HuH-7 (cell line): ENCODE results near the gene SOD1.
"Not testable (repeated sequence)": the region's sequence is repeated elsewhere in the genome, so short reads cannot be mapped to it uniquely, and the experiment has no call there.

ENCODE experiments used
- DNase-seq: peaks from one replicate; pipeline ENCODE4 v3.0.0; 2011; ENCODE audit warnings: low spot score

The SOD1 gene

DNA sequence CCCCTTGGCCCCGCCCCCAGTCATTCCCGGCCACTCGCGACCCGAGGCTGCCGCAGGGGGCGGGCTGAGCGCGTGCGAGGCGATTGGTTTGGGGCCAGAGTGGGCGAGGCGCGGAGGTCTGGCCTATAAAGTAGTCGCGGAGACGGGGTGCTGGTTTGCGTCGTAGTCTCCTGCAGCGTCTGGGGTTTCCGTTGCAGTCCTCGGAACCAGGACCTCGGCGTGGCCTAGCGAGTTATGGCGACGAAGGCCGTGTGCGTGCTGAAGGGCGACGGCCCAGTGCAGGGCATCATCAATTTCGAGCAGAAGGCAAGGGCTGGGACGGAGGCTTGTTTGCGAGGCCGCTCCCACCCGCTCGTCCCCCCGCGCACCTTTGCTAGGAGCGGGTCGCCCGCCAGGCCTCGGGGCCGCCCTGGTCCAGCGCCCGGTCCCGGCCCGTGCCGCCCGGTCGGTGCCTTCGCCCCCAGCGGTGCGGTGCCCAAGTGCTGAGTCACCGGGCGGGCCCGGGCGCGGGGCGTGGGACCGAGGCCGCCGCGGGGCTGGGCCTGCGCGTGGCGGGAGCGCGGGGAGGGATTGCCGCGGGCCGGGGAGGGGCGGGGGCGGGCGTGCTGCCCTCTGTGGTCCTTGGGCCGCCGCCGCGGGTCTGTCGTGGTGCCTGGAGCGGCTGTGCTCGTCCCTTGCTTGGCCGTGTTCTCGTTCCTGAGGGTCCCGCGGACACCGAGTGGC lies at the start of gene SOD1:
Gene SOD1, plus strand, starts transcription at position 158 of the 723 bp plus-strand sequence. Its CDS starts 77 bp downstream, at position 235.
- peak; percentile 91 for DNase-seq

GRCh38 chr21:31611445-31611844 lies 48.0 kb upstream of the SOD1 start:
- DNase-seq: no peak

DNA sequence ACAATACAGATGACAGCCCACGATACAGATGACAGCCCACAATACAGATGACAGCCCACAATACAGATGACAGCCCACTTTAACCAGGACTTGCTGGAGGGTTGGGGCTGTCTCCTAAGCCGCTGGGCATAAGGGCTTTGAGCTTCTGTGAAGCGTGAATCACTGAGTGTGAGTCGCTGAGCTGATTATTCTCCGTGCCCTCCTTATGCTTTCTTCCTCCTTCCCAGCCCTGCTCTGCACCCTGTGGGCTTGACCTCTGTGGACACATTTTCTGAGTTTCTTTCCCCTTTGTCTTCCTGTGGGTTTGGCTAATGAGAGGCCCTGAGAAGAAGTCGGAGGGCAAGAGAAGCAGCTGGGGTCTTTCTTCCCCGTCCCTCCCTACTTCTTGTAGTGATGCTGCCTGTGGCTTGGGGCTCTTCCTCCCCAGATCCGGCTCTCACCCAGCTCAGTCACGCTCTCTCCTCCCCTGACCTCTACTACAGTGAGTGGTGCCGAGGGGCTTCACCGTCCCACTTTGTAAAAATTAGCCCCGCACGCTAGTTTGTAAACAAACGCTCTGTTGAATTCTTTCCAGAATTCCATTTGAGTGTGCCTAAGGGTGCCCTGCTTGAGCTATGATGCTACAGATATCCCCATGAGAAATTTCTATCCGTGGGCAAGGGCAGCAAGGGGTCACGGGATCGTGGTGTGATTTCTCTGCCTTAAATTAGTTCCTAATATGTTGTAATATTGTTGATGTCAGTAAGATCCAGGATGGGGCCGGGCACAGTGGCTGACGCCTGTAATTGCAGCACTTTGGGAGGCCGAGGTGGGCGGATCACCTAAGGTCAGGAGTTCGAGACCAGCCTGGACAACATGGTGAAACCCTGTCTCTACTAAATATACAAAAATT lies 46.4 kb upstream of the SOD1 start:
- no peak for DNase-seq

DNA sequence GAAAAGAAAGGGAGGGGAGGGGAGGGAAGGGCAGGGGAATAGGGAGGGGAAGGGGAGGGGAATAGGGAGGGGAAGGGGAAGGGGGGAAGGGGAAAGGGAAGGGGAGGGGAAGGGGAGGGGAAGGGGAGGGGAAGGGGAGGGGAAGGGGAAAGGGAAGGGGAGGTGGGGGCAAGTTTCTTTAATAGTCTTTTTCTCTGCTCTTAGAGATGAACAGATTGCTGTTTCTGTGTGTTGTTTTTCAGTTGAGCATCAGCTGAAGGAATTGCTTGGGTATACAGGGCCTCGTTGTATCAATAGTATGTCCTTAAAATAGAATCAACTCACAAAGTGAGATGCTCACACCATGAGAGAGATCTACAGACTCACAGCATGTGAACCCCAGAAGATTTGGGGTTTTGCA lies 44.8 kb upstream of the SOD1 start:
- no peak for DNase-seq

DNA sequence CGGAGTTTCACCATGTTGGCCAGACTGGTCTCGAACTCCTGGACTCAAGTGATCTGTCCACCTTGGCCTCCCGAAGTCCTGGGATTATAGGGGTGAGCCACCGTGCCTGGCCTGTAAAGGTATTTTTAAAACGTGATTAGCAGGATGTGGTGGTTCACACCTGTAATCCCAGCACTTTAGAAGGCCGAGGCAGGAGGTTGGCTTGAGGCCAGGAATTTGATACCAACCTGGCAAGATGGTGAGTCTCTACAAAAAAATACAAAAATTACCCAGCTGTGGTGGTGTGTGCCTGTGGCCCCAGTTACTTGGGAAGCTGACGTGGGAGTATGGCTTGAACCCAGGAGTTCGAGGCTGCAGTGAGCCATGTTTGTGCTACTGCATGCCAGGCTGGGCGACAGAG lies 43.3 kb upstream of the SOD1 start:
- no peak for DNase-seq

GRCh38 chr21:31618696-31619430 lies 40.6 kb upstream of the SOD1 start:
- no peak for DNase-seq

DNA sequence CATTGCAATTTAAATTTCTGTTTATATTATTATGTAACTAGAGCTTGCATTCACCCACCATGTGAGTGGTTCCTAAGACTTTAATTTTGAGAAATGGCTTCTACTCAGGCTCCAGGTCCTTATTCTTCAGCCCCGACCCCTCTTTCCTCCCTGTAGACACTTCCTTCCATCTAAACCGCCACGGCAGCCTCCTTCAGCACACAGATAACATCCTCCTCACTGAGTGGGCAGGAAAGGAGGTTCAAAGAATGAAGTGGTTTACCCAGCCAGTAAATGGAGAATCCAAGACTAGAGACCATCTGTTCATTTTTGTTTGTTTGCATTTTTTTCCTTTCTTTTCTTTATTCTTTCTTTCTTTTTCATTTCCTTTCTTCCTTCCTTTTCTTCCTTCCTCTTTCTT lies 37.1 kb upstream of the SOD1 start:
- DNase-seq: no peak

DNA sequence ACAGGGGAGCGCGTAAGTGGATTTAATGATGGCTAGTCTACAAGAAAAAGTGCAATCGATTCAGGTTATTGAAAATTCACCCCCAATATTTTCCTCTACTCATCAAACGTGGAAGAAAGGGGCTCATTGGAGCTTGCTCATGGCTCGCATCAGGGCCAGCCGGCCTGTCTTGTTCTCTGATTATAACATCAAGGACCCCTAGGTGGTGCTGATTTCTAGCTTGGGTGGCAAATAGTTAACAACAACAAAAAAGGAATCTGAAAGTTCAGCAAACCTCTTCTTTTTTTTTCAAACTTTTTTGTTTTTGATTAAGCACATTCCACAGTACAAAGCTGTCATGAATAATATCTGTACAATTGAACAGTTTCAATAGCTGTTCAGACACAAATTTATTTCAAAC lies 35.8 kb upstream of the SOD1 start:
- DNase-seq: no peak

DNA sequence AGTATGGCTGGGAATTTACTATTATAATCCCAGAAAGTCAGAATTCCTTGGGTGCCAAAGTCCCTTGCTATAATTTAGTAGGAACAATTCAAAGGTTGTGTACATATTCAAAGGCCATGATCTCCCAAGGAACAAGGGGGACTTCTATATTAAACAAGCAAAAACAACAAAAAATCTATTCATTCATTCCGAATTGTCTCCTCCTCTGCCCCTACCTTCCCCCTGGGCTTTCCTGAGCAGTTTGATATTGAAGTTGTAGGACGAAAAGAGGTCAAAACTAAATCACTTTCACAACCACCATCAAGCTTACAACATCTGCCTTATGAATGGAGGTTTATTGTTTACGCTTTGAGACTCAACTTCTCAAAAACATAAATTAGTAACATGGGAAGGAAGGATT lies 35.3 kb upstream of the SOD1 start:
- no peak for DNase-seq

DNA sequence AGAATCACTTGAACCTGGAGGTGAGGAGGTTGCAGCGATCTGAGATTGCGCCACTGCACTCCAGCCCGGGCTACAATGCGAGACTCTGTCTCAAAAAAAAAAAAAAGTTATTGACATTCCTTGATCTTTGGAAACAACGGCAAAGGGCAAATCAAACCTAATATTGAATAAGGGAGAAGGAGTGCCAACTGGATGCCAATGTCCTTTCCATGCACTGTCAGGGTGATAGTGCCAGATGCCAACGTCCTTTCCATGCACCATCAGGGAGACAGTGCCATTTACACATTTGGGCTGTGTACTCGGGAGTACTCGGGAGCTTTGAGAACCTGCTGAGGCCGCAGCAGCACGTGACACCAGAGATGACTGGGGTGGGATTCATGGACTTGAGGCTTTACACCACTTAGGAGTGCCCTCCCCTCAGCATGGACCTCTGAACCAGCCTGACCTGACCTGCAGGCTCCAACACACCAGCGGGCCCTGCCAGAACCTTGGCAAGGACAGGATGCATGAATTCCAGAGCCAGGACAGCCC lies 34.5 kb upstream of the SOD1 start:
- DNase-seq: no peak

- DNase-seq: no peak
Measured at GRCh38 chr21:31629972-31630711, 29.4 kb upstream of the SOD1 start.

- not testable (repeated sequence) for DNase-seq
Measured at GRCh38 chr21:31631881-31632280, 27.6 kb upstream of the SOD1 start.

- DNase-seq: no peak
Measured at GRCh38 chr21:31634993-31635392, 24.5 kb upstream of the SOD1 start.

GRCh38 chr21:31636874-31637273 lies 22.6 kb upstream of the SOD1 start:
- DNase-seq: no peak

DNA sequence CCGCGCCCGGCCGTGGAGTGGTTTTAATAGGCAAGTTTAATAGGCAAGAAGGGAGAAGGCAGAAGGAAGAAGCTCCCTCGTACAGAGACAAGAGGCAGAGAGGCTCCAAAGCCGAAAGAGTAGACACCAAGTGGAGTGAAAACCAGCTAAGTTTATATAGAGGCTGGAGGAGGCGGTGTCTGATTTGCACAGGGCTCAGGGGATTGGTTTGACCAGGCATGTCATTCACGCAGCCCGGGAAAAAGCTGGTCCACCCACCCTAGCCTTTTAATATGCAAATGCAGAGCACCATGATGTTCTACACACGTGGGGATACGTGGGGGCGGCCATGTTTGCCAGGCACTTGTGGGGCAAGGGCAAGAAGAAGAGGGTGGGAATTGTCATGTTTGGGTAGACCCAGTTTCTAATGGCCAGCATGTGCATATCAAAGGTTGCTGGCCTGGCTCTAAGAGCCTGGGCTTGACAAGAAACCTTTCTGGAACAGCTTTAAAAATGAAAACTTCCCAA lies 18.0 kb upstream of the SOD1 start:
- DNase-seq: no peak

DNA sequence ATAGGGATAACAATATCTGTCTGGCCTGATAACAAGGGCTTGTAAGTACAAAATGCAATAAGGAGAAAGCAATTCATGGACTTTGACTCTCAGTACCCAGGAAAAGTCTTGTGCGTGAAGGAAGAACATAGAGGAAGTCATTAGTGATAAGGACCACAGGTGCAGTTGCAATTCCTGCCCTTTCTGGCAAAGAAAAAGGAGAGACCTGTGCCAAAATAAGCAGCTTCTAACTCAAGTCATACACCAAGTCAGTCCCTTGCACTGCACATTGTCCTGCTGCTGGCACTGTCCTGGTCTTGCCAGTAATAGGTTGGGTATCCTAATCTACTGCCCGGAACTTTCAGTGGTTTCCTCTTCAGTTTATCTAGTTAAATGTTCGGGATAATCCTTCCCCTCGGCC lies 14.8 kb upstream of the SOD1 start:
- no peak for DNase-seq

DNA sequence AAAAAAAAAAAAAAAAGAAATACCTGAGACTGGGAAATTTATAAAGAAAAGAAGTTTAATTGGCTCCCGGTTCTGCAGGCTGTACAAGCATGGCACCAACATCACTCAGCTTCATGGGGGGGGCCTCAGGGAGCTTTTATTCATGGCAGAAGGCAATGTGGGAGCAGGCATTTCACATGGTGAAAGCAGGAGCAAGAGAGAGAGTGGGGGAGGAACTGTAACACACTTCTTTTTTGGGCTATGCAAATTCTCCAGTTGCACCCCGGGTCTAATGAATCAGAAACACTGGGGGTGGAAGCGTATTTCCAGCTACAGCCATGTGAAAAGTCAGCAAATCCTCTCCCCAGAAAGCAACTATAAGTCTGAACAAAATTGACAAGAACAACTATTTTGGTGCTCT lies 11.8 kb upstream of the SOD1 start:
- DNase-seq: no peak

DNA sequence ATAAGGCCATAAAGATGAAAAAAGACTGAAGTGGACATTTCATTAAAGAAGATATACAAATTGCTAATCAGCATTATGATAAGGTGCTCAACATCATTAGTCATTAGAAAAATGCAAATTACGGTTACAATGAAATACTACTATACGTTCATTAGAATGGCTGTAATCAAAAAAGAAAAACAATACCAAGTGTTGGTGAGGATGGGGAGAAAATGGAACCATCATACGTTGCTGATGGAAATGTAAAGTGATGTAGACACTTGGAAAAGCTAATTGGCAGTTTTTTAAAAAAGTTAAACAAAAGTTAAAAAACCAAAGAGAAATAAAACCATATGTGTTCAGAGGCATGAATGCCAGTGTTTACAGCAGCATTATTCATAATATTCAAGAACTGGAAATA lies 8.6 kb upstream of the SOD1 start:
- no peak for DNase-seq

- DNase-seq: not testable (repeated sequence)
Measured at GRCh38 chr21:31651491-31651890, 8.0 kb upstream of the SOD1 start.

DNA sequence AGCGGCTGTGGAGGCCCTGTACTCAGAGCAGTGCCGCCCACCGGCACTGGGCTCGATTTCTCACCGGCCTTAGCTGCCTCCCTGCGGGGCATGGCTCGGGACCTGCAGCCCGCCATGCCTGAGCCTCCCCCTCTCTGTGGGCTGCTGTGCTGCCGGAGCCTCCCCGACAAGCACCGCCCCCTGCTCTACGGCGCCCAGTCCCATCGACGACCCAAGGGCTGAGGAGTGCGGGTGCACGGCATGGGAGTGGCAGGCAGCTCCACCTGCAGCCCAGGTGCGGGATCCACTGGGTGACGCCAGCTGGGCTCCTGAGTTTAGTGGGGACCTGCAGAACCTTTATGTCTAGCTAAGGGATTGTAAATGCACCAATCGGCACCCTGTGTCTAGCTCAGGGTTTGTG lies 5.2 kb upstream of the SOD1 start:
- no peak for DNase-seq

- DNase-seq: not testable (repeated sequence)
Measured at GRCh38 chr21:31654821-31655580, 4.5 kb upstream of the SOD1 start.
